Measurements from ENCODE around the gene HTR3D. TPM values are rescaled to one million over a fixed set of nuclear protein-coding genes. Genes with fewer than 3 reads are reported as not detected.

The HTR3D gene
- total RNA-seq, 2 experiments from 2014 or later, result not detected

DNA sequence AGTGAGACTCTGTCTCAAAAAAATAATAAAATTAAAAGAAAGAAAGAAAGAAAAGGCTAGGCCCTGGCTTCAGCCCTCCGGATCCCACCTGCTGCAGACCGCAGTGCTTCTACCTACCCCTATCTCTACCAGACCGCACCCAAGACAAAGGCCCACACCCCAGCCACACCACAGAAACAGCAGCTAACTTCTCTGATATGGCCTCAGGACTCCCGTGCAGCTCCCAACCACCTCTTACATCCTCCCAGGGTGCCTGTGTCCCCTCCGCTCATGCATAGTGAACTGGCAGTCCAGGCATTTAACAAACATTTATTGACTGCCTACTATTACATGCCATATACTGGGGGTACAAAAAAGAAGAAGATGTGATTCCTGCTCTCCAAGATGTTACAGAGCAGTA lies 14.5 kb downstream of the HTR3D start:
- no peak for TF ChIP-seq CTCF (IDR thresholded peaks at IDR 0.05)
- no peaks in the 10 kb centered on the region for H3K9me3 ChIP-seq (ENCODE audit: control insufficient read depth in 1 of 2, insufficient read depth in 1 of 2, low read length in 2 of 2)
- Mint-ChIP-seq H3K4me1 (ENCODE audit: low read depth) (no peaks in the 10 kb centered on the region), H3K27ac (no peak overlapping the region), H3K4me3 (no peak overlapping the region), H3K36me3 (ENCODE audit: low read depth) (no peaks in the 10 kb centered on the region), H3K9me3 (no peaks in the 10 kb centered on the region), H3K27me3 (peaks cover 4% of the 10 kb centered on the region)
- ChIA-PET POLR2A (no interaction called here), CTCF (no interaction called here)
- no peak for ATAC-seq (ENCODE audit: poor library complexity)
- no peak overlapping the region for H3K27ac ChIP-seq (ENCODE audit: low read depth in 1 of 2, low read length in 2 of 2)
- H3K4me1 ChIP-seq (ENCODE audit: insufficient read depth, low read length), result no peaks in the 10 kb centered on the region
- intact Hi-C loops (cut with DNase I, micrococcal nuclease), result no loop called here
- no peak for DNase-seq
- no peak overlapping the region for H3K4me3 ChIP-seq (ENCODE audit: low read length)
- H3K27me3 ChIP-seq (ENCODE audit: control insufficient read depth in 1 of 2, insufficient read depth in 2 of 2, low read length in 2 of 2), result no peaks in the 10 kb centered on the region
- H3K36me3 ChIP-seq (ENCODE audit: insufficient read depth, low read length), result no peaks in the 10 kb centered on the region

DNA sequence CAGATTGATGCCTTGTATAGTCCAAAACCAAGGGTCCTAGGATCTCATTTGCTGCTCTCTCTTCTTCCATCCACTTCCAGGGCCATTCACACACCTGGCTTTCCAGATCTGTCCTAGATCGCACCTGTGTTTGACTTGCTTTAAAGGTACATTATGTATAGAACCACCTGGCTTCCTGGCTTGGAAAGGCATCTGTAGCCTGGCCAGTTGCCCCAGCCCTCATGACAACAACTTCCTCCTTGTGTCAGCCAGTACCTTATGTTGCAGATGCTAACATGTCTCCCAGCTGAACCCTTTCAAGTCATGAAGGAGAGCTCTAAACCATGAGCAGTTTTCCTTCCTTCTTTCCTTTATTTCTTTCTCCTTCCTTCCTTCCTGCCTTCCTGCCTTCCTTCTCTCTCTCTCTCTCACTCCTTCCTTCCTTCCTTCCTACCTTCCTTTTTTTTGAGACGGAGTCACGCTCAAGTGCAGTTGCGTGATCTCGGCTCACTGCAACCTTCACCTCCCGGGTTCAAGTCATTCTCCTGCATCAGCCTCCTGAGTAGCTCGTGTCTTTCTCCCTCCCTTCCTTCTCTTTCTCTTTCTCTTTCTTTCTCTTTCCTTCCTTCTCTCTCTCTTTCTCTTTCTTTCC lies 18.8 kb downstream of the HTR3D start:
- DNase-seq (no peak), ATAC-seq (ENCODE audit: poor library complexity) (no peak)
- Mint-ChIP-seq H3K4me1 (ENCODE audit: low read depth) (no peaks in the 10 kb centered on the region), H3K4me3 (no peak overlapping the region), H3K27me3 (peaks cover 20% of the 10 kb centered on the region), H3K9me3 (no peaks in the 10 kb centered on the region), H3K27ac (no peak overlapping the region), H3K36me3 (ENCODE audit: low read depth) (no peaks in the 10 kb centered on the region)
- ChIA-PET POLR2A (no interaction called here), CTCF (no interaction called here)
- Histone ChIP-seq H3K4me3 (ENCODE audit: low read length) (no peak overlapping the region), H3K27ac (ENCODE audit: low read depth in 1 of 2, low read length in 2 of 2) (no peak overlapping the region), H3K4me1 (ENCODE audit: insufficient read depth, low read length) (no peaks in the 10 kb centered on the region), H3K36me3 (ENCODE audit: insufficient read depth, low read length) (no peaks in the 10 kb centered on the region), H3K9me3 (ENCODE audit: control insufficient read depth in 1 of 2, insufficient read depth in 1 of 2, low read length in 2 of 2) (no peaks in the 10 kb centered on the region), H3K27me3 (ENCODE audit: control insufficient read depth in 1 of 2, insufficient read depth in 2 of 2, low read length in 2 of 2) (no peaks in the 10 kb centered on the region)
- intact Hi-C loops (cut with DNase I, micrococcal nuclease), result no loop called here
- no peak for TF ChIP-seq CTCF (IDR thresholded peaks at IDR 0.05)

DNA sequence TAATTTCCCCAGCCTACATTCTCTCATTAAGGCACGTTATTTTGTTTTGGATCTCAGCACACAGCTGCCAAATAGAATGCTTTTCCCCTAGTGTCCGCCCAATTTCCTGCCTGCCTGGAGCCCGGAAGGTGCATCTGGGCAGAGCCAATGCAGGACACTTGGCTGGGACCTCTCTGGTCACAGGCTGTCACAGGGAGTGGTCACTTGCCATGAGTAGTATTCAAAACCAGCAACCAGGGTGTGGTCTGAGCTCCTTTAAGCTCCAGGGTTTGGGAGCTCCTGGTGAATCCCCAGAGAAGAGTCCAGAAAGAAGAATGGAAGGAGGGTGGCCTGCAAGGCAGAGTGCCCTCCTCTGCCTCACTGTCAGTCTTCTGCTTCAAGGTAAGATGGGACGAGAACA lies 21.2 kb downstream of the HTR3D start, which contains the start of gene HTR3C:
Gene HTR3C (plus strand): TSS at position 281 of the 400 bp plus-strand sequence. CDS start 34 bp downstream, at position 315.
- Mint-ChIP-seq H3K27me3 (peaks cover 16% of the 10 kb centered on the region), H3K9me3 (no peaks in the 10 kb centered on the region), H3K4me1 (ENCODE audit: low read depth) (no peaks in the 10 kb centered on the region), H3K27ac (no peak within 1 kb of the TSS), H3K4me3 (no peak within 1 kb of the TSS), H3K36me3 (ENCODE audit: low read depth) (no peaks in the 10 kb centered on the region)
- Histone ChIP-seq H3K4me1 (ENCODE audit: insufficient read depth, low read length) (no peaks in the 10 kb centered on the region), H3K36me3 (ENCODE audit: insufficient read depth, low read length) (no peaks in the 10 kb centered on the region), H3K27me3 (ENCODE audit: control insufficient read depth in 1 of 2, insufficient read depth in 2 of 2, low read length in 2 of 2) (no peaks in the 10 kb centered on the region), H3K4me3 (ENCODE audit: low read length) (no peak within 1 kb of the TSS), H3K9me3 (ENCODE audit: control insufficient read depth in 1 of 2, insufficient read depth in 1 of 2, low read length in 2 of 2) (no peaks in the 10 kb centered on the region), H3K27ac (ENCODE audit: low read depth in 1 of 2, low read length in 2 of 2) (no peak within 1 kb of the TSS)
- POLR2A ChIA-PET, result no interaction called here
- DNase-seq (no peak), ATAC-seq (ENCODE audit: poor library complexity) (no peak)
- no peak for TF ChIP-seq CTCF (IDR thresholded peaks at IDR 0.05)
- intact Hi-C loops (cut with DNase I, micrococcal nuclease), result no loop called here
- CTCF ChIA-PET, result no interaction called here
